ENCODE data around the gene PPP3CB.
"Not testable (repeated sequence)": the region's sequence is repeated elsewhere in the genome, so short reads cannot be mapped to it uniquely, and the experiment has no call there.

PPP3CB gene

GRCh38 chr10:73398024-73398423 lies 97.8 kb downstream of the PPP3CB start:
- Mint-ChIP-seq H3K36me3 (ENCODE audit: low read depth) (peaks cover 91% of the 10 kb centered on the region), H3K9me3 (no peaks in the 10 kb centered on the region), H3K4me3 (no peak overlapping the region), H3K27ac (no peak overlapping the region), H3K4me1 (ENCODE audit: low read depth) (peaks cover 9% of the 10 kb centered on the region), H3K27me3 (no peaks in the 10 kb centered on the region)
- intact Hi-C loops (cut with micrococcal nuclease): no loop called here

- H3K27ac Mint-ChIP-seq; H3K4me1 Mint-ChIP-seq (ENCODE audit: low read depth); H3K9me3 Mint-ChIP-seq; H3K4me3 Mint-ChIP-seq; H3K27me3 Mint-ChIP-seq; intact Hi-C loops (cut with micrococcal nuclease): not testable (repeated sequence)
- H3K36me3 Mint-ChIP-seq (ENCODE audit: low read depth): peaks cover 95% of the 10 kb centered on the region
Measured at GRCh38 chr10:73394325-73394724, 101.5 kb downstream of the PPP3CB start.

GRCh38 chr10:73388228-73388627 lies 107.6 kb downstream of the PPP3CB start:
- intact Hi-C loops (cut with micrococcal nuclease): no loop called here
- H3K27me3 Mint-ChIP-seq: no peaks in the 10 kb centered on the region
- peaks cover 6% of the 10 kb centered on the region for H3K4me1 Mint-ChIP-seq (ENCODE audit: low read depth)
- H3K9me3 Mint-ChIP-seq: no peaks in the 10 kb centered on the region
- H3K27ac Mint-ChIP-seq: no peak overlapping the region
- no peak overlapping the region for H3K4me3 Mint-ChIP-seq
- peaks cover 94% of the 10 kb centered on the region for H3K36me3 Mint-ChIP-seq (ENCODE audit: low read depth)

GRCh38 chr10:73386583-73386982 lies 109.2 kb downstream of the PPP3CB start:
- Mint-ChIP-seq H3K27me3 (no peaks in the 10 kb centered on the region), H3K27ac (no peak overlapping the region), H3K4me1 (ENCODE audit: low read depth) (no peaks in the 10 kb centered on the region), H3K4me3 (no peak overlapping the region), H3K9me3 (no peaks in the 10 kb centered on the region), H3K36me3 (ENCODE audit: low read depth) (peaks cover 96% of the 10 kb centered on the region)
- intact Hi-C loops (cut with micrococcal nuclease): no loop called here
